HG02759 (cell line): Measurements from ENCODE around the gene ADAM15.

ENCODE experiments used
- ATAC-seq: cut with Tn5 transposase; IDR thresholded peaks from one replicate; pipeline ENCODE4 v1.9.1; 2021; ENCODE audit warnings: mild to moderate bottlenecking, moderate library complexity; ENCODE audit not compliant: unreplicated experiment

Gene ADAM15

GRCh38 chr1:155030243-155030795, 20.8 kb upstream of the ADAM15 start:
- no peak for ATAC-seq

- ATAC-seq = no peak
Observed at GRCh38 chr1:155030899-155031298, 20.2 kb upstream of the ADAM15 start.

- no peak for ATAC-seq
Observed at GRCh38 chr1:155032886-155033285, 18.2 kb upstream of the ADAM15 start.

GRCh38 chr1:155033524-155033923, 17.6 kb upstream of the ADAM15 start, which contains the start of the genes DCST1 and DCST2:
Gene DCST1, plus strand, starts transcription at chr1:155033824. Its CDS starts 213 bp downstream, at chr1:155034037.
Gene DCST2, minus strand, starts transcription at chr1:155033781. Its CDS starts 80 bp downstream, at chr1:155033701.
- no peak for ATAC-seq

- ATAC-seq = no peak
Observed at GRCh38 chr1:155034318-155035208, 16.6 kb upstream of the ADAM15 start.

GRCh38 chr1:155035936-155036335, 15.2 kb upstream of the ADAM15 start:
- no peak for ATAC-seq

- no peak for ATAC-seq
Observed at GRCh38 chr1:155037043-155037442, 14.1 kb upstream of the ADAM15 start.

- no peak for ATAC-seq
Observed at GRCh38 chr1:155037851-155038441, 13.2 kb upstream of the ADAM15 start.

- ATAC-seq = no peak
Observed at GRCh38 chr1:155038602-155039307, 12.4 kb upstream of the ADAM15 start.

GRCh38 chr1:155039308-155039669, 11.8 kb upstream of the ADAM15 start:
- no peak for ATAC-seq

GRCh38 chr1:155040358-155041093, 10.6 kb upstream of the ADAM15 start:
- no peak for ATAC-seq

- no peak for ATAC-seq
Observed at GRCh38 chr1:155042789-155043188, 8.3 kb upstream of the ADAM15 start.

GRCh38 chr1:155043301-155043702, 7.8 kb upstream of the ADAM15 start:
- ATAC-seq = no peak

- no peak for ATAC-seq
Observed at GRCh38 chr1:155043793-155044192, 7.3 kb upstream of the ADAM15 start.

GRCh38 chr1:155044365-155044764, 6.8 kb upstream of the ADAM15 start:
- no peak for ATAC-seq

GRCh38 chr1:155044812-155045657, 6.1 kb upstream of the ADAM15 start:
- ATAC-seq = no peak

- no peak for ATAC-seq
Observed at GRCh38 chr1:155048449-155049334, 2.4 kb upstream of the ADAM15 start.

GRCh38 chr1:155049651-155050559, 1.2 kb upstream of the ADAM15 start:
- ATAC-seq = no peak
